ENCODE data around the gene TOR1AIP2. TPM values are rescaled to one million over a fixed set of nuclear protein-coding genes. Genes with fewer than 3 reads are reported as not detected.

TOR1AIP2 gene
- total RNA-seq (10 to 100 TPM; 40.1 to 73.2 (median 56.7) TPM), polyA plus RNA-seq (10 to 100 TPM; 12.7 to 22.2 TPM)
- long read RNA-seq, donor 1, full-length matches to known transcripts: 3 of 7 reads
- long read RNA-seq, donor 1, partial matches to known transcripts: 1 of 7 reads
- long read RNA-seq, donor 1, other reads (novel, unspliced or antisense): 3 of 7 reads
- long read RNA-seq, donor 2, full-length matches to known transcripts: 10 of 26 reads
- long read RNA-seq, donor 2, partial matches to known transcripts: 0 of 26 reads
- long read RNA-seq, donor 2, other reads (novel, unspliced or antisense): 16 of 26 reads
- long read RNA-seq, donor 3, full-length matches to known transcripts: 7 of 18 reads
- long read RNA-seq, donor 3, partial matches to known transcripts: 3 of 18 reads
- long read RNA-seq, donor 3, other reads (novel, unspliced or antisense): 8 of 18 reads

GRCh38 chr1:179877586-179878265 lies at the start of gene TOR1AIP2:
TSS of gene TOR1AIP2 (minus strand) at chr1:179877803. CDS start at chr1:179852665, 25,138 bp downstream.
- intact Hi-C loops (cut with DNase I): loop anchor here in 3 of 10 donors (2.0 to 10.0 kb wide), 2 partner anchors 77 to 297 kb away; partner anchors contain the start of gene CEP350 (in 1 of the 3)
- peak within 1 kb of the TSS in 10 of 12 donors; percentile 27 to 81 (median 70) for H3K27ac ChIP-seq
- 3 to 4% (median 4%) methylated on average over 31 of the region's 31 CpGs for WGBS, 4 donors
- no peaks in the 10 kb centered on the region for H3K27me3 ChIP-seq
- H3K9me3 ChIP-seq: no peaks in the 10 kb centered on the region
- peak; percentile 68 to 76 (median 71) for ATAC-seq
- H3K4me1 ChIP-seq: peaks cover 0 to 49% (median 36%) of the 10 kb centered on the region in 12 donors
- TF ChIP-seq POLR2A (IDR thresholded peaks at IDR 0.05) (peak; percentile 92 to 96), CTCF (IDR thresholded peaks at IDR 0.05) (peak in 2 of 12 donors; percentile 15 to 18)
- peaks cover 0 to 24% (median 15%) of the 10 kb centered on the region in 9 donors for H3K36me3 ChIP-seq
- peak; percentile 92 to 95 (median 93) for DNase-seq
- peak within 1 kb of the TSS; percentile 43 to 85 (median 66) for H3K4me3 ChIP-seq

- WGBS, 4 donors: 95 to 98% (median 96%) methylated on average over 3 of the region's 3 CpGs
- no peak for ATAC-seq
Observed at GRCh38 chr1:179926850-179927205, 49.2 kb upstream of the TOR1AIP2 start.

GRCh38 chr1:179925922-179926849 lies 48.6 kb upstream of the TOR1AIP2 start:
- no peaks in the 10 kb centered on the region for H3K9me3 ChIP-seq
- WGBS, 4 donors: 81 to 93% (median 84%) methylated on average over 4 of the region's 4 CpGs
- intact Hi-C loops (cut with DNase I): no loop called here
- DNase-seq (no peak), ATAC-seq (no peak)
- H3K27me3 ChIP-seq: no peaks in the 10 kb centered on the region
- peaks cover 0 to 11% (median 2%) of the 10 kb centered on the region in 9 donors for H3K36me3 ChIP-seq
- no peak overlapping the region for H3K27ac ChIP-seq
- TF ChIP-seq POLR2A (IDR thresholded peaks at IDR 0.05): no peak
- no peak for TF ChIP-seq CTCF (IDR thresholded peaks at IDR 0.05)
- H3K4me1 ChIP-seq: peaks cover 0 to 13% (median 0%) of the 10 kb centered on the region in 12 donors
- no peak overlapping the region for H3K4me3 ChIP-seq

More at GRCh38 chr1:179926850-179927205, 49.2 kb upstream of the TOR1AIP2 start:
- Histone ChIP-seq H3K4me3 (no peak overlapping the region), H3K27me3 (no peaks in the 10 kb centered on the region), H3K4me1 (peaks cover 0 to 14% (median 0%) of the 10 kb centered on the region in 12 donors), H3K9me3 (no peaks in the 10 kb centered on the region), H3K27ac (no peak overlapping the region), H3K36me3 (peaks cover 0 to 5% (median 0%) of the 10 kb centered on the region in 9 donors)
- DNase-seq: no peak
- no peak for TF ChIP-seq POLR2A (IDR thresholded peaks at IDR 0.05)
- intact Hi-C loops (cut with DNase I): no loop called here

GRCh38 chr1:179925302-179925701 lies 47.7 kb upstream of the TOR1AIP2 start:
- ATAC-seq: no peak
- WGBS, 4 donors: 91 to 95% (median 92%) methylated on average over 5 of the region's 5 CpGs
- no peak for DNase-seq
- H3K9me3 ChIP-seq: no peaks in the 10 kb centered on the region
- no peak overlapping the region for H3K4me3 ChIP-seq
- no peaks in the 10 kb centered on the region for H3K27me3 ChIP-seq
- H3K27ac ChIP-seq: no peak overlapping the region
- peaks cover 0 to 20% (median 3%) of the 10 kb centered on the region in 9 donors for H3K36me3 ChIP-seq
- H3K4me1 ChIP-seq: peaks cover 0 to 11% (median 0%) of the 10 kb centered on the region in 12 donors
- TF ChIP-seq POLR2A (IDR thresholded peaks at IDR 0.05): no peak
- no peak for TF ChIP-seq CTCF (IDR thresholded peaks at IDR 0.05)
- intact Hi-C loops (cut with DNase I): no loop called here
